ENCODE results near the gene HS2ST1.

Gene HS2ST1

DNA sequence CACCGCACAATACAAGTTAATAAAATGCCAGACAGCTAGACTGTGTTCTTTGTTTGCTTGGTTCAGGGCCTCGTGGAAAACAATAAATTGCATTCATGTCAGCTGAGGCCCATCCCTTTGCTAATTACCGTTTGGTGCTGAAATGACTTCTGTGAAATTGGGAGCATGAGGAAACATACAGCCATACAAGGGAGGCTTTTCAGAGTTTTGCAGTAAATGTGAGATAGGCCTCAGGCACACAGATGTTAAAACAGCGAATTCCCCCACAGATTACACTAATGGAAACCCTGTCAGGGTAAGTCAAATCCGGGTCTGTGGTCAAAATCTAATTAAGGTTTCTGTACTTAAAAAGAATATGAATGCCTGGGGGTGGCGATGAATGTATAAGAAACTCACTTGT is 240.7 kb downstream of the HS2ST1 start:
- H3K27ac ChIP-seq: no peak overlapping the region
- TF ChIP-seq, protein P1, sequence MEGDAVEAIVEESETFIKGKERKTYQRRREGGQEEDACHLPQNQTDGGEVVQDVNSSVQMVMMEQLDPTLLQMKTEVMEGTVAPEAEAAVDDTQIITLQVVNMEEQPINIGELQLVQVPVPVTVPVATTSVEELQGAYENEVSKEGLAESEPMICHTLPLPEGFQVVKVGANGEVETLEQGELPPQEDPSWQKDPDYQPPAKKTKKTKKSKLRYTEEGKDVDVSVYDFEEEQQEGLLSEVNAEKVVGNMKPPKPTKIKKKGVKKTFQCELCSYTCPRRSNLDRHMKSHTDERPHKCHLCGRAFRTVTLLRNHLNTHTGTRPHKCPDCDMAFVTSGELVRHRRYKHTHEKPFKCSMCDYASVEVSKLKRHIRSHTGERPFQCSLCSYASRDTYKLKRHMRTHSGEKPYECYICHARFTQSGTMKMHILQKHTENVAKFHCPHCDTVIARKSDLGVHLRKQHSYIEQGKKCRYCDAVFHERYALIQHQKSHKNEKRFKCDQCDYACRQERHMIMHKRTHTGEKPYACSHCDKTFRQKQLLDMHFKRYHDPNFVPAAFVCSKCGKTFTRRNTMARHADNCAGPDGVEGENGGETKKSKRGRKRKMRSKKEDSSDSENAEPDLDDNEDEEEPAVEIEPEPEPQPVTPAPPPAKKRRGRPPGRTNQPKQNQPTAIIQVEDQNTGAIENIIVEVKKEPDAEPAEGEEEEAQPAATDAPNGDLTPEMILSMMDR (conservative IDR thresholded peaks at IDR 0.05; ENCODE audit: low read depth): no peak
- no peak for DNase-seq (ENCODE audit: low spot score)
- POLR2A ChIA-PET (ENCODE audit: low non-redundant PET): no interaction called here
- CTCF ChIA-PET: no interaction called here

GRCh38 chr1:87155648-87156047 is 241.2 kb downstream of the HS2ST1 start:
- TF ChIP-seq, protein P1 (conservative IDR thresholded peaks at IDR 0.05; ENCODE audit: low read depth): no peak
- POLR2A ChIA-PET (ENCODE audit: low non-redundant PET): no interaction called here
- no peak overlapping the region for H3K27ac ChIP-seq
- CTCF ChIA-PET: no interaction called here
- no peak for DNase-seq (ENCODE audit: low spot score)

DNA sequence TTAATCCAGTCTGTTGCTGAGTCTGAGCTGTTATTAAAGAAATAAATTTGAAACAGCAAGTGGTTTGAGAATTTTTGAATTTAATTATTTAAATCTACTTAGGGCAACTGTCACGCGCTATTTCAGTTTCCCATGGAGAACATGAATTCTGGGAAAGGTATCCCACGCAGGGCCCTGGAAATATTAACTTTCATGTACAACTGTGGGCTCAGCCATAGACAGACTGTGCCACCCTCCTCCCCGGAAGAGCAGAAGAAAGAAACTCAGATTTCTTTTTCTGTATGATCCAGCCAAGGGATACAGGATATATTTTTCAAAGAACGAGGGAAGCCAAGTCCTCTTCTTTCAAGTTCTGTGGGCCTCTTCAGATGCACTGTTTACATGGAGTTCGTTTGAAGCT is 241.7 kb downstream of the HS2ST1 start:
- ChIA-PET CTCF (no interaction called here), POLR2A (ENCODE audit: low non-redundant PET) (no interaction called here)
- DNase-seq (ENCODE audit: low spot score): no peak
- H3K27ac ChIP-seq: no peak overlapping the region
- TF ChIP-seq, protein P1 (conservative IDR thresholded peaks at IDR 0.05; ENCODE audit: low read depth): no peak

- H3K27ac ChIP-seq: no peak overlapping the region
- CTCF ChIA-PET: no interaction called here
- DNase-seq (ENCODE audit: low spot score): no peak
- POLR2A ChIA-PET (ENCODE audit: low non-redundant PET): no interaction called here
- TF ChIP-seq, protein P1 (conservative IDR thresholded peaks at IDR 0.05; ENCODE audit: low read depth): no peak
Measured at GRCh38 chr1:87159378-87159915, 245.0 kb downstream of the HS2ST1 start.
